Ishikawa (cell line): Measurements from ENCODE around the gene SYNPR.

Experiments used
- CEBPB ChIP-seq: IDR thresholded peaks from 2 replicates; pipeline ENCODE4 v1.6.1; 2012
- CREB1 ChIP-seq: IDR thresholded peaks from 2 replicates; pipeline ENCODE4 v1.6.1; 2012; ENCODE audit warnings: low read depth
- EGR1 ChIP-seq: IDR thresholded peaks from 2 replicates; pipeline ENCODE4 v1.6.1; 2012
- EP300 ChIP-seq: IDR thresholded peaks from 2 replicates; pipeline ENCODE4 v1.6.1; 2012; ENCODE audit warnings: borderline replicate concordance
- FOXM1 ChIP-seq: IDR thresholded peaks from 2 replicates; pipeline ENCODE4 v1.6.1; 2012; ENCODE audit warnings: low read depth, borderline replicate concordance
- NFIC ChIP-seq: IDR thresholded peaks from 2 replicates; pipeline ENCODE4 v1.6.1; 2012
- RAD21 ChIP-seq: IDR thresholded peaks from 2 replicates; pipeline ENCODE4 v1.6.1; 2012; ENCODE audit warnings: low read depth
- REST ChIP-seq: IDR thresholded peaks from 2 replicates; pipeline ENCODE4 v1.6.1; 2012; ENCODE audit warnings: low read depth, mild to moderate bottlenecking
- TAF1 ChIP-seq: IDR thresholded peaks from 2 replicates; pipeline ENCODE4 v1.6.1; 2012; ENCODE audit warnings: low read depth, mild to moderate bottlenecking
- TCF12 ChIP-seq: IDR thresholded peaks from 2 replicates; pipeline ENCODE4 v1.6.1; 2012; ENCODE audit warnings: low read depth
- TEAD4 ChIP-seq: IDR thresholded peaks from 2 replicates; pipeline ENCODE4 v1.6.1; 2012
- YY1 ChIP-seq: IDR thresholded peaks from 2 replicates; pipeline ENCODE4 v1.6.1; 2012; ENCODE audit warnings: low read depth
- ZBTB7A ChIP-seq: IDR thresholded peaks from 2 replicates; pipeline ENCODE4 v1.6.1; 2012; ENCODE audit warnings: low read depth
- TF ChIP-seq, protein P1 (sequence below): IDR thresholded peaks from 2 replicates; pipeline ENCODE4 v1.6.1; 2012
- TF ChIP-seq, protein P2 (sequence below): IDR thresholded peaks from 2 replicates; pipeline ENCODE4 v1.6.1; 2012

Gene SYNPR

DNA sequence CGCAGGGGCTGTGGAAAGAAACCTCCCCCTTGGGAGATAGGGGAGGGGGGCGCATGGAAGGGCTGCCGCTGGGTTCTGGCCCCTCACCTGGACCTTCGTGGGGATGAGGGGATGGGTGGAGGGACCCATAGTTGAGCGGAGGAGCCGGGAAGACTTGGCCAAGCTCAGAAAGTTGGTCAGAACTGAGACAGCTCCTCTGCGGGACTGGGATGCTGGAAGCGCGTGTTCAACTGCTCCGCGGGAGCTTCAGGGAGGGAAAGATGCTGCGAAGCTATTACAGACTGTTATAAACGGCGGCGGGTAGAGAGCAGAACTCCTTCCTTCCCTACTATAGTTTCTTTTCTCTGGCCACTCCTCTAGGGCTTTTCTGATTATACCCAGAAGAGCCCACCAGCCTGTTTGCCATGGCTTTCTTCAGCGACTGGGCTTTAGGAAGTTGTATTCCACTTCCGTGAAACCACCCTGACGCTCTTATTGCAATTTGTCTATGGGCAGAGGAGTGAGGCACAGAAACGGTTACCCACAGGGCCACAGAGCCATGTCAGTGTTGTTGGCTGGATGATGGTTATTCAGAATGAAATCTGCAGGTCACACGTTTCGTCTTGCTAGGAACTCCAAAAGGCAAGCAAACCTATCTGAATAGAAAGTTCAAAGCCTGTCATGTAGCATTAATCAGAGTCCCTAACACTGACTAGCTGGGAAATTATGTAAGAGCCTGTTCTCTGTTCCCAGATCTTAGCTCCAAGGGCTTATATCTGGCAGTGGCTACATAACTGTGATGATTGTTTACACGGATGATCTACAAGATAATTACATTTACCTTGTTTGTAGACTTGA lies 1.1 kb downstream of the SYNPR start:
- TF ChIP-seq YY1 (no peak), EGR1 (no peak), EP300 (no peak)
- TF ChIP-seq, protein P1, sequence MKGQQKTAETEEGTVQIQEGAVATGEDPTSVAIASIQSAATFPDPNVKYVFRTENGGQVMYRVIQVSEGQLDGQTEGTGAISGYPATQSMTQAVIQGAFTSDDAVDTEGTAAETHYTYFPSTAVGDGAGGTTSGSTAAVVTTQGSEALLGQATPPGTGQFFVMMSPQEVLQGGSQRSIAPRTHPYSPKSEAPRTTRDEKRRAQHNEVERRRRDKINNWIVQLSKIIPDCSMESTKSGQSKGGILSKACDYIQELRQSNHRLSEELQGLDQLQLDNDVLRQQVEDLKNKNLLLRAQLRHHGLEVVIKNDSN: no peak

DNA sequence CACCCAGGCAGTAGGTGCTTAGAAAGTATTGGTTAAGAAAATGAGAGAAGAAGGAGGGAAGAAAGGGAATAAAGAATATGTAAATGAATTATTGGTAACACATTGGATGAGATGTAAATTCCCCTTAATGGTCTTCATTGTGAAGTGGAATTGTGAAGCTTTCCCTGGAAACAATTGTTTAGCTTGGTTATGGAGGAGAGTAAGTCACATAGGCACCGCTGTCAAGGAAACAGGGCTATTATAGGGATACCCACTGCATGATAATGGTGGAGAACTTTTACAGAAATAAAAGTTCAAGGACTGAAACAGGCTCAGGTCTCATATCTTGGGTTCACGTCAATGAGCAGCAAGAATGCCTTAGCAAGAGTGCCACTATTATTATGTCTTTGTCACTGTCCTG lies 9.5 kb downstream of the SYNPR start:
- no peak for TF ChIP-seq EP300
- TF ChIP-seq CEBPB: no peak
- no peak for TF ChIP-seq FOXM1
- TF ChIP-seq TAF1: no peak
- no peak for TF ChIP-seq ZBTB7A
- TF ChIP-seq TEAD4: no peak
- TF ChIP-seq TCF12: no peak
- TF ChIP-seq EGR1: no peak
- TF ChIP-seq, protein P1: no peak
- no peak for TF ChIP-seq REST
- TF ChIP-seq YY1: no peak
- TF ChIP-seq, protein P2, sequence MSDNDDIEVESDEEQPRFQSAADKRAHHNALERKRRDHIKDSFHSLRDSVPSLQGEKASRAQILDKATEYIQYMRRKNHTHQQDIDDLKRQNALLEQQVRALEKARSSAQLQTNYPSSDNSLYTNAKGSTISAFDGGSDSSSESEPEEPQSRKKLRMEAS: no peak
- TF ChIP-seq RAD21: no peak
- no peak for TF ChIP-seq NFIC
- TF ChIP-seq CREB1: no peak

DNA sequence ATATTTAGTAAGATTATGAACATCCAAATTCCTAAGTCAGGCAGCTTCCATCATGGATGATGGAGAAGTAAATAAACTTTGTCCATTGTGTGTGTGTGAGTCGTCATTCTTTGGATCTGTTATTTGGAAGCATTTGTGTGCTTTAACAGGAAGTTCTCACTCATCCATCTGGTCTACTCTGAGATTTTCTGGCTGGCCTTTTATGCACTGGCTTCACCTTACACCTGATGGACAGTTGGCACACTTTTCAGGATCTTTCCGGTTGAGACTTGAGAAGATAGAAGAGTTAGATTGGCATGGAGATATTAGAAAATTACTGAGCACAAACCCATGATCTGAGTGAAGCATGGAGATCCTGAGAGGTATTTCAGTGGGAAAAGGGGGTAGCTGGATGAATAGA lies 12.6 kb downstream of the SYNPR start:
- TF ChIP-seq EGR1: no peak
- no peak for TF ChIP-seq FOXM1
- TF ChIP-seq ZBTB7A: no peak
- no peak for TF ChIP-seq NFIC
- no peak for TF ChIP-seq EP300
- TF ChIP-seq, protein P1: no peak
- TF ChIP-seq, protein P2: no peak
- no peak for TF ChIP-seq TEAD4
- TF ChIP-seq CEBPB: no peak
- TF ChIP-seq TCF12: no peak
- no peak for TF ChIP-seq REST
- no peak for TF ChIP-seq TAF1
- TF ChIP-seq RAD21: no peak
- TF ChIP-seq YY1: no peak
- TF ChIP-seq CREB1: no peak

DNA sequence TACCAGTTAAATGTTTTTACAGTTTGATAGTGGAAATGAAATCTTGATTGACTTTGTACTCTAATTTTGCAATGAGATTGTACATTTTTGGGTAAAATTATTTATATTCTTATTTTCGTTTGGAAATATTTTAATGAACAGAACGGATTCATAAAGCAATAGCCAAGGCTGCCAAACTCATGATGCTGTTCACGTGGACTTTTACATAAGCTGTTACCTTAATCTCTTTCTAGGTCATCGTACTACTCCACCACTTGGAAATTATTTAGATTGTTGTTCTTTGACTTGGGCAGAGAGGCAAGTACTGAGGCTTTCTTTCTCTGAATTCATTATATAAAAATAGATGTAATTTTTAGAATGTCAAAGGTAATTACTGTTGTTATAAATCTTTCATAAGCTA lies 16.2 kb downstream of the SYNPR start:
- no peak for TF ChIP-seq EGR1
- TF ChIP-seq TAF1: no peak
- no peak for TF ChIP-seq TEAD4
- TF ChIP-seq CEBPB: no peak
- TF ChIP-seq NFIC: no peak
- TF ChIP-seq, protein P1: no peak
- no peak for TF ChIP-seq CREB1
- TF ChIP-seq REST: no peak
- TF ChIP-seq, protein P2: no peak
- no peak for TF ChIP-seq RAD21
- no peak for TF ChIP-seq TCF12
- TF ChIP-seq YY1: no peak
- TF ChIP-seq EP300: no peak
- no peak for TF ChIP-seq ZBTB7A
- no peak for TF ChIP-seq FOXM1
